Vagina (tissue), 2 donors: ENCODE data around the gene EVA1C.

Experiments used
- CTCF ChIP-seq, 3 experiments: fragments of 450-650 bp in 2 of 3; fragments of 200-600 bp in 1 of 3; sonication (generic) in 1 of 3; IDR thresholded peaks; one replicate each; pipeline ENCODE4 v1.5.1; 2017 to 2019; ENCODE audit warnings: antibody characterized with exemption in 3 of 3, mild to moderate bottlenecking in 2 of 3, moderate library complexity in 2 of 3
- POLR2A ChIP-seq, 2 donors: fragments of 450-650 bp; IDR thresholded peaks; one replicate each; pipeline ENCODE4 v1.6.1; 2017; ENCODE audit warnings: antibody characterized with exemption in 2 of 2, mild to moderate bottlenecking in 2 of 2, moderate library complexity in 2 of 2
- POLR2AphosphoS5 ChIP-seq, 2 donors: sonication (generic); formaldehyde crosslinking; IDR thresholded peaks; one replicate each; pipeline ENCODE4 v1.9.0; 2017; ENCODE audit warnings: antibody characterized with exemption in 2 of 2, mild to moderate bottlenecking in 2 of 2, low read depth in 1 of 2; ENCODE audit not compliant: insufficient read depth in 1 of 2

- TF ChIP-seq CTCF (IDR thresholded peaks at IDR 0.05), result no peak
- no peak for TF ChIP-seq POLR2A (IDR thresholded peaks at IDR 0.05)
- TF ChIP-seq POLR2AphosphoS5 (IDR thresholded peaks at IDR 0.05; ENCODE audit: insufficient read depth in 1 of 2, low read depth in 1 of 2), result no peak
These were observed 125.0 kb downstream of the EVA1C start for GRCh38 chr21:32537569-32537881.
